ENCODE data around the gene EPC1. TPM values are rescaled to one million over a fixed set of nuclear protein-coding genes. Genes with fewer than 3 reads are reported as not detected.

The EPC1 gene
- total RNA-seq, 1 experiment from 2014 or later, result 21.5 TPM

DNA sequence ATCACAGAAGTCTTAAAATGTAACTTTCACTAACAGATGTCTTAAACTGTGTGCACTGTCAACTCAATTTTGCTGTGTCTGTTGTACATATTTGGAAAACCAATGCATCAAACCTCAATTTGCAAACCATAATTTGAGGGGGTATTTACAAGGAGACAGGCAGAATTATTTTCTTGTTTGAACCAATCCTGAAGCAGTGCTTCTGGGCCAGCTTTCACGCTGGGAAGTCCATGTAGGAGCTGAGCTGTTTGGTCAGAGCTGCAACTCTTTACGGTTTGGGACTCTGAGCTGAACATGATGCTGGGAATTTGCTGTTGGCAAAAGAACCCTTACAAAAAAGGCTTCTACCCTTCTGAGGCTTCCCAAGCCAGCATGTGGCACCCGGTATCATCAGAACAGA lies 43.2 kb upstream of the EPC1 start:
- TF ChIP-seq, protein P1, sequence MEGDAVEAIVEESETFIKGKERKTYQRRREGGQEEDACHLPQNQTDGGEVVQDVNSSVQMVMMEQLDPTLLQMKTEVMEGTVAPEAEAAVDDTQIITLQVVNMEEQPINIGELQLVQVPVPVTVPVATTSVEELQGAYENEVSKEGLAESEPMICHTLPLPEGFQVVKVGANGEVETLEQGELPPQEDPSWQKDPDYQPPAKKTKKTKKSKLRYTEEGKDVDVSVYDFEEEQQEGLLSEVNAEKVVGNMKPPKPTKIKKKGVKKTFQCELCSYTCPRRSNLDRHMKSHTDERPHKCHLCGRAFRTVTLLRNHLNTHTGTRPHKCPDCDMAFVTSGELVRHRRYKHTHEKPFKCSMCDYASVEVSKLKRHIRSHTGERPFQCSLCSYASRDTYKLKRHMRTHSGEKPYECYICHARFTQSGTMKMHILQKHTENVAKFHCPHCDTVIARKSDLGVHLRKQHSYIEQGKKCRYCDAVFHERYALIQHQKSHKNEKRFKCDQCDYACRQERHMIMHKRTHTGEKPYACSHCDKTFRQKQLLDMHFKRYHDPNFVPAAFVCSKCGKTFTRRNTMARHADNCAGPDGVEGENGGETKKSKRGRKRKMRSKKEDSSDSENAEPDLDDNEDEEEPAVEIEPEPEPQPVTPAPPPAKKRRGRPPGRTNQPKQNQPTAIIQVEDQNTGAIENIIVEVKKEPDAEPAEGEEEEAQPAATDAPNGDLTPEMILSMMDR (conservative IDR thresholded peaks at IDR 0.05), result no peak
- no peak for TF ChIP-seq EZH2 (IDR thresholded peaks at IDR 0.05; ENCODE audit: low read depth)
- H4K20me1 ChIP-seq (ENCODE audit: insufficient read depth), result no peaks in the 10 kb centered on the region
- no peak for DNase-seq
- CTCF ChIA-PET, result no interaction called here
- no peak overlapping the region for H3K4me3 ChIP-seq
- H3K4me2 ChIP-seq, result no peak overlapping the region
- H3K9me2 ChIP-seq (ENCODE audit: insufficient read depth), result no peaks in the 10 kb centered on the region
- no peaks in the 10 kb centered on the region for H3K79me2 ChIP-seq (ENCODE audit: low read depth)
- H3K27ac ChIP-seq, result no peak overlapping the region
- POLR2A ChIA-PET (ENCODE audit: unreplicated experiment), result no interaction called here
- H3K9me3 ChIP-seq (ENCODE audit: insufficient read depth, low read depth), result no peaks in the 10 kb centered on the region
- no peaks in the 10 kb centered on the region for H3K27me3 ChIP-seq (ENCODE audit: insufficient read depth, low read depth)
- H3F3A ChIP-seq (ENCODE audit: insufficient read depth, low read depth), result no peaks in the 10 kb centered on the region
- intact Hi-C loops (cut with micrococcal nuclease; ENCODE audit: unreplicated experiment), result no loop called here
- no peaks in the 10 kb centered on the region for H3K36me3 ChIP-seq (ENCODE audit: low read depth)
- BruUV-seq (replicated peaks), result no TSS peak
- no peak overlapping the region for H2AFZ ChIP-seq
- no peaks in the 10 kb centered on the region for H3K4me1 ChIP-seq (replicated peaks; ENCODE audit: insufficient read depth)

DNA sequence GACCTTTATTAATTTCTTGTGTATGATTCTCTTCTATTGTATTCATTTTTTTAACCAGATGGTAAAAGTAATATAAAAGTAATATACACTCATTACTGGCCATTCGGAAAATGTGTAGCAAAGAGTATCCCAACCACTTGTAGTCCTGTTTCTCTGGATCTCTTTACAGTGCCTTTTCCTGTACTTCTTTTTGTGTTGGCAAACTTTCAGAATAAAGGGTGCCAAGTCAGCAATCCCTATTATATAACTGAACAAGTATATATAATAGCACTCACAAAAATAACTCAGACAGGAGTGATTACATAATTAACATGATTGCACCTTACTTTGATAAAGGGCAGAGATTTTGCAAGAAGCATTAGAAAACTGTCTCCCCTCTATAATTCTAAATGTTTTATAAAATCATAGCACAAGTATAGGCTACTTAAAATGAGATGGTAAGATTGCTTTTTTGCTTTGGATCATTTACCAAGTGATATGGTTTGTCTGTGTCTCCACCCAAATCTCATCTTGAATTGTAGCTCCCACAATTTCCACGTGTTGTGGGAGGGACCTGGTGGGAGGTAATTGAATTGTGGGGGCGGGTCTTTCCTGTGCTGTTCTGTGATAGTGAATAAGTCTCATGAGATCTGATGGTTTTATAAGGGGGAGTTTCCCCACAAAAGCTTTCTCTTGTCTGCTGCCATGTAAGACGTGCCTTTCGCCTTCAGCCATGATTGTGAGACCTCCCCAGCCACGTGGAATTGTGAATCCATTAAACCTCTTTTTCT lies 41.5 kb upstream of the EPC1 start:
- Histone ChIP-seq H3K4me1 (replicated peaks; ENCODE audit: insufficient read depth) (no peaks in the 10 kb centered on the region), H3K79me2 (ENCODE audit: low read depth) (no peaks in the 10 kb centered on the region), H3F3A (ENCODE audit: insufficient read depth, low read depth) (no peaks in the 10 kb centered on the region), H3K9me3 (ENCODE audit: insufficient read depth, low read depth) (no peaks in the 10 kb centered on the region), H2AFZ (no peak overlapping the region), H3K4me3 (no peak overlapping the region), H3K27ac (no peak overlapping the region), H4K20me1 (ENCODE audit: insufficient read depth) (no peaks in the 10 kb centered on the region), H3K9me2 (ENCODE audit: insufficient read depth) (no peaks in the 10 kb centered on the region), H3K27me3 (ENCODE audit: insufficient read depth, low read depth) (no peaks in the 10 kb centered on the region), H3K36me3 (ENCODE audit: low read depth) (no peaks in the 10 kb centered on the region), H3K4me2 (no peak overlapping the region)
- intact Hi-C loops (cut with micrococcal nuclease; ENCODE audit: unreplicated experiment), result no loop called here
- TF ChIP-seq, protein P1 (conservative IDR thresholded peaks at IDR 0.05), result no peak
- TF ChIP-seq EZH2 (IDR thresholded peaks at IDR 0.05; ENCODE audit: low read depth), result no peak
- CTCF ChIA-PET, result no interaction called here
- BruUV-seq (replicated peaks), result no TSS peak
- POLR2A ChIA-PET (ENCODE audit: unreplicated experiment), result interaction anchor here (0.5 kb wide), 1 partner anchor 875 kb away, joined by 3 read pairs; no protein-coding TSS in a partner anchor
- no peak for DNase-seq

DNA sequence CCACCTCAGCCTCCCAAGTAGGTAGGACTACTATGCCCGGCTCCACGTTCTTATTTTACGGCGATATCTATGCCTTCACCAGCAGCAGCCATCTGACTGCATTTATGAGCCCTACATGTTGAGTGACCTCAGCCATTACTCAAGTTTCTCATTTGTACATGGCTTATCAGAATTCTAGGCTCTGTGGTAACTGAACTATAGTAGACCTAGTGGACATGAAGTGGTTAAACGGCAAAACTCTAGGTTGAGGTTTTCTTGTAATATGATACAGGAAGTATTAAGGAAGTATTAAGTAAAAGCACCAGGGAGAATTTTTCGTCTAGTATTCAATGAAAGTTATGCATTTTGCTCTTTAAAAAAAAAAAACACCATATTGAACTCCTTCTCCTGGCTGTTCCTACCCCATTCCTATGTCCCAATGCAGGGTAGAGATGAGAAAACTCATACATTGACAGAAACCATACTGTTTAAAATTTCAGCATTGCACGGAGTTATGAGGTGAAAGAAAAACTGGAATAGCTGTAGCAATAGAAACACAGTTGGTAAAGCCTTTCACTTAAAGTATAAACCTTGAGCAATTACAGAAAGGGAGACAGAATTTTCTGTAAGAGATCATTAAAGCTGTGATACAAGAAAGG lies 39.8 kb upstream of the EPC1 start:
- no peaks in the 10 kb centered on the region for H3K9me3 ChIP-seq (ENCODE audit: insufficient read depth, low read depth)
- no peaks in the 10 kb centered on the region for H4K20me1 ChIP-seq (ENCODE audit: insufficient read depth)
- no peaks in the 10 kb centered on the region for H3K36me3 ChIP-seq (ENCODE audit: low read depth)
- no peaks in the 10 kb centered on the region for H3K4me1 ChIP-seq (replicated peaks; ENCODE audit: insufficient read depth)
- H3K27me3 ChIP-seq (ENCODE audit: insufficient read depth, low read depth), result no peaks in the 10 kb centered on the region
- no peak overlapping the region for H3K27ac ChIP-seq
- BruUV-seq (replicated peaks), result no TSS peak
- DNase-seq, result peak in 1 of 2 experiments; percentile 36
- peak overlapping the region; percentile 12; the same call in 1 of the 2 replicates for H3K4me2 ChIP-seq
- H2AFZ ChIP-seq, result no peak overlapping the region
- no peaks in the 10 kb centered on the region for H3F3A ChIP-seq (ENCODE audit: insufficient read depth, low read depth)
- no peak overlapping the region for H3K4me3 ChIP-seq
- intact Hi-C loops (cut with micrococcal nuclease; ENCODE audit: unreplicated experiment), result no loop called here
- POLR2A ChIA-PET (ENCODE audit: unreplicated experiment), result no interaction called here
- TF ChIP-seq EZH2 (IDR thresholded peaks at IDR 0.05; ENCODE audit: low read depth), result no peak
- TF ChIP-seq, protein P1 (conservative IDR thresholded peaks at IDR 0.05), result no peak
- H3K79me2 ChIP-seq (ENCODE audit: low read depth), result no peaks in the 10 kb centered on the region
- CTCF ChIA-PET, result no interaction called here
- H3K9me2 ChIP-seq (ENCODE audit: insufficient read depth), result no peaks in the 10 kb centered on the region

Measured in PC-9 (cell line).